ENCODE measurements around the gene SPPL3.
"Not testable (repeated sequence)": the region's sequence is repeated elsewhere in the genome, so short reads cannot be mapped to it uniquely, and the experiment has no call there.

The SPPL3 gene

GRCh38 chr12:120844297-120844696 lies 59.9 kb downstream of the SPPL3 start:
- no peak for DNase-seq (ENCODE audit: low spot score)

GRCh38 chr12:120843472-120843871 lies 60.7 kb downstream of the SPPL3 start:
- DNase-seq (ENCODE audit: low spot score), result no peak

- DNase-seq (ENCODE audit: low spot score), result no peak
Measured at GRCh38 chr12:120842595-120842994, 61.6 kb downstream of the SPPL3 start.

- DNase-seq (ENCODE audit: low spot score), result peak; percentile 89
Measured at GRCh38 chr12:120841525-120841924, 62.6 kb downstream of the SPPL3 start.

GRCh38 chr12:120839503-120839902 lies 64.7 kb downstream of the SPPL3 start:
- DNase-seq (ENCODE audit: low spot score), result no peak

GRCh38 chr12:120838629-120839383 lies 65.4 kb downstream of the SPPL3 start:
- not testable (repeated sequence) for DNase-seq (ENCODE audit: low spot score)

GRCh38 chr12:120836114-120836684 lies 68.0 kb downstream of the SPPL3 start:
- no peak for DNase-seq (ENCODE audit: low spot score)

DNA sequence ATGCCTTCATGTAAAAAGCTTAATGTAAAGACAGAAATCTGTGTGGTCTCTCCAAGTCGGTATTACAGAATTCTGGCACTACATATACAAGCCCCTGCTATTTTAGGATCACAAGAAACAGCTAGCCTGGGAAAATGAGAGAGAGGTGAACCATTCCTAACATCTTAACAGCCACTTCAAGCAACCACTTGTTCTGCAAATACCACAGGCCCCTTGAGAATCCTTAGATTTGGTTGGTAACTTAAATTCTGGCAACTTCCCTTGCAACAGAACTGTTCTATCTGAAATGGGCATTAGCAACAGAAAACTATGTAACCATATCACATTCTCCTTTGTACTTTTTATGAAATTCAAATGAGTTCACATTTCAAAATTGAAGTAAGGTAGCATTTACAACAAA lies 68.5 kb downstream of the SPPL3 start:
- no peak for DNase-seq (ENCODE audit: low spot score)

GRCh38 chr12:120835304-120835612 lies 68.9 kb downstream of the SPPL3 start:
- no peak for DNase-seq (ENCODE audit: low spot score)

- DNase-seq (ENCODE audit: low spot score), result no peak
Measured at GRCh38 chr12:120834489-120835303, 69.5 kb downstream of the SPPL3 start.

- DNase-seq (ENCODE audit: low spot score), result no peak
Measured at GRCh38 chr12:120833849-120834248, 70.3 kb downstream of the SPPL3 start.

DNA sequence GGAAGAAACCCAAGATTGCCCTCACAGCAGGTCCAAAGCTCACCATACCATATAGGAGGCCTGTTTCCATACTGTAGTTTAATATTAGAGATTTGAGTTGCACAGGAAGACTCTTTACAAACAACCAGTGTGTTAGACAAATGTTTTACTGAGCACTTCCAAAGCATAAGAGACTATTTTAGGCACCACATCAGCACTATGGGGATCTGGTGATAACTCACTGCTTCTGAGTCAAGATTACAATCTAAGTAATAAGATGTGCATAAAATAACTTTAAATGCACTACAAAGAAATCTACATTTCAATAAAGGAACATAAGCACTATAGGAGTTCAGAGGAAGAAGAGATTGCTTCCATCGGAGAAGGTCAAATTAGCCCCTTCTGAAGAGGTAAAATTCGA lies 71.4 kb downstream of the SPPL3 start:
- DNase-seq (ENCODE audit: low spot score), result no peak

DNA sequence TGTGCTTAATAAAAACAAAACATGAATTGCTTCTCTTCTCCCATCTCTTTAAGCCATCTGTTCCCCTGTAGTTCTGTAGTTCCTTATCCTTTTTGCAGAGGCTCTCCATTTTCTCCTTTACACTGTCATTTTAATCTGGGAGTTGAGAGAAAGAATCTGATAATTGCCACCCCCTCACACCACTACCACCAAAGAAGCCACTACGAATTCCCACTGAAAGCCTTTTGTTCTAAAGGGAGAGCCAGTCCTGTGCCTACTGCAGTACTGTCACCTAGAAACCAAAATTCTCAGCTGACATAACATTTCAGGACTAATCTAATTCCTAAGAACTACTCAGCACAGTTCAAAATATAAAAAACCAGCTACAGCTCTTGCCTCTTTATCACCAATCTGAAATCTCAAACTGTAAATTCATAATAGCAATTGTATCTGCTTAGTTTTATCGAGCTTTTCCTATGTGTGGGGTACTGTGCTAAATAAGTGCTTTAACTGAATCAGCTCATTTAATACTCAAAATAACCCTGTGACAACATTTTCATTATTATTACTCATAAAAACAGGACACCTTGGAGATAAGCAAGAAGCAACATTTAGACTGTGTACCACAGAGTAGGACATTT lies 72.4 kb downstream of the SPPL3 start:
- peak; percentile 57 for DNase-seq (ENCODE audit: low spot score)

DNA sequence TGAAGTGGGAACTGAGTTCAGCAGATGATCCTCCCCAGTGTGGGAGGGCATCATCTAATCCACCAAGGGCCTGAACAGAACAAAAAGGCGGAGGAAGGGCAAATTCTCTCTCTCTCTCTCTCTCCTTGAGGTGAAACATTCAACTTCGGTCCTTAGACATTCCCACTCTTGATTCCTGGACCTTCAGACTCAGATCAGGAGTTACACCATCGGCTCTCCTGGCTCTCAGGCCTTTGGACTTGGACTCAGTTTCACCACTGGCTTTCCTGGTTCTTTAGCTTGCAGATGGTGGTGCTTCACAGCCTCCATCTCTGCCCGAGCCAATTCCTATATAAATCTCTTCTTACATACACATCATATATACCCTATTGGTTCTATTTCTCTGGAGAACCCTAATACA lies 73.2 kb downstream of the SPPL3 start:
- no peak for DNase-seq (ENCODE audit: low spot score)

GRCh38 chr12:120830052-120830940 lies 73.9 kb downstream of the SPPL3 start:
- DNase-seq (ENCODE audit: low spot score), result no peak

DNA sequence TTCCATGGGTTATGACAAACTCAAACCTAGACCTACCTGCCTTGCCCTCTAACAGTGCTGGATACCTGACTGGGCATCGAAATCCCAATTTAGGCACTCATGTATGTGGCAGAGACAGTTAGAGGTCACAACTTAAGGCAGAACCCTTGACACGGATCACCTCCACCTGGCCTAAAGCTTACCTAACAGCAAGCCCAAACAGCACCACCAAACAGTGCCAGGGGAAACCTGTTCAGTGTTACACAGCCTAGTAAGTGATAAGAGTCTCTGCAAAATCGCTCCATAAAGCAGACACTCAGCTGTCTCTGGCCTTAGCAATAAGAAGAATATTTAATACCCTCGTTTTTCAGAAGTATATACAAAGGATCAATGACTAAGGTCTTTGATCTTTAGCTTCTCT lies 77.8 kb downstream of the SPPL3 start:
- DNase-seq (ENCODE audit: low spot score), result no peak

GRCh38 chr12:120825337-120825736 lies 78.8 kb downstream of the SPPL3 start:
- no peak for DNase-seq (ENCODE audit: low spot score)

DNA sequence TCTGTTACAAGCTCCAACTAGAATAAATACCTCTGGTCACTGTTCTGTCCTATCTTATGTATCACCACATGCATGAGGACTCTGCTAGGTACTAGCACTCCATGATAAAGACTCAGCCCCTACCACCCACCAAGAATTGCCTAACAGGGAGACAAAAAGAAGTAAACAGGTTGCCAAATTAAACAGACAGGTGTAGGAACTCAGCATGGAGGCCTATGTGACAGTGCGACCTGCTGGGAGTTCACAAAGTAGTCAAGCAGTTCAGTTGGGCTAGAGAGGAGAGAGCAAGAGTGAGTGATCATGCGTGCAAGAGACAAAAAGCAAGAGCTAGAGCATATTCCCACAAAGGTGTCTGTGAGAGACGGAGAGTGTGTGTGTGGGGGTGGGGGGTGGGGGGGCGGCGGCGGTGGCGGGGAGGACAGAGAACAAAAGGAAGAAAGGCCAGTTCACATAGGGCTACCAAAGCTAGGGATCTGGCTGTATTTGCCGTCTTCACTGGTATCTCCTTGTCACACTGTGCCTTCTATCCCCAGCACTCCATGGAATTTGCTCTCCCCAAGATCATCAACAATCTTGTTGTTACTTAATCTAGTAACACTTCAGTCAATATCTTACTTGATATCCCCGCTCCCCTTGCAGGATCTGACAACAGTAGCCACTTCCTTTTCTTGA lies 81.2 kb downstream of the SPPL3 start:
- DNase-seq (ENCODE audit: low spot score), result peak; percentile 40

- DNase-seq (ENCODE audit: low spot score), result peak; percentile 54
Measured at GRCh38 chr12:120821878-120822277, 82.3 kb downstream of the SPPL3 start.

DNA sequence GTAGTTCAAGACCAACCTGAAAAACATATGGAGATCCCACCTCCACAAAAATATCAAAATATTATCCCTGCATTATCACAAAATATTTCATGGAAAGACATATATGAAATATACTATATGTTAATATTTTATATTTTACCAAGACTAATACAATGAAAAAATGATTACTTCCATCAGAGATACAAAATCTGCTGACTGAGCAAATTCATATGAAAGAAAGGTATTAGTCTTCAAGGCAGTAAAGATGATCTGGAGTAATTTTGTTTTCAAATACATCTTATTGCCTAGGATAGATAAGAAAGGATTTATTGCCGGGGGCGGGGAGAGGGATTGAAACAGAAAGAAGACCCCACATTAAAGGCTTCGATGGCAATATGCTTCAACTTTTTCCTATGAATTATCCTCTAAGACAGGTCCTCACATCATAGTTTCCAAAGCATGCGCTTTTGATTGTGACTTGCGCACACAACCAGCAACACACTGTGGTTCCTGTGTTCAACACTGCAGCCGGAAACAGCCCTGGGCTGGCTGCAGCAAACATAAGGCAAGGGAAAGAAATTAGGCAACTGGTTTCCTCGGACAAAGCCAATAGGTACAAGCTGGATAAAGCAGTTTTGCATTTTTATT lies 83.2 kb downstream of the SPPL3 start:
- peak; percentile 67 for DNase-seq (ENCODE audit: low spot score)

DNA sequence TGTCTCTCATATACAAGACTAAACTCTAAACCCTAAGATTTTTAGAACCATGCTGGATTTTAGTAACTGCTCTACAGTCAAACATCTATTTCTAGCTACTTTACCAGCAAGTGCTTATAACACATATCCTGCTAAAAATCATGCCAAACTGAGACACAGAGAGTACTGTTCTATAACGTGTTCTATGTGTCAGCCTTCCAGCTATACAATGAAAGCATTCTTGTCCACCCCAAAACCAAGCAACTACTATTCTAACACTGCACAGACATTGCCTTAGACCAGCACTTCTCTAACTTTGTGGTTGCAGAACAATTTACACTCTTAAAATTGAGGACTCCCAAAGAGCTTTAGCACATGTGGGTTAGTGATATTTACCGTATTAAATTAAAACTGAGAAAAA lies 85.7 kb downstream of the SPPL3 start:
- DNase-seq (ENCODE audit: low spot score), result peak; percentile 99
